GM19099 (cell line): ENCODE data around the gene SH3BGRL3.

ENCODE experiments used
- POLR2A ChIP-seq: IDR thresholded peaks from 3 replicates; pipeline ENCODE4 v1.6.1; 2011; ENCODE audit warnings: low read depth; ENCODE audit not compliant: insufficient read length; ENCODE audit errors: extremely low read depth

SH3BGRL3 gene

DNA sequence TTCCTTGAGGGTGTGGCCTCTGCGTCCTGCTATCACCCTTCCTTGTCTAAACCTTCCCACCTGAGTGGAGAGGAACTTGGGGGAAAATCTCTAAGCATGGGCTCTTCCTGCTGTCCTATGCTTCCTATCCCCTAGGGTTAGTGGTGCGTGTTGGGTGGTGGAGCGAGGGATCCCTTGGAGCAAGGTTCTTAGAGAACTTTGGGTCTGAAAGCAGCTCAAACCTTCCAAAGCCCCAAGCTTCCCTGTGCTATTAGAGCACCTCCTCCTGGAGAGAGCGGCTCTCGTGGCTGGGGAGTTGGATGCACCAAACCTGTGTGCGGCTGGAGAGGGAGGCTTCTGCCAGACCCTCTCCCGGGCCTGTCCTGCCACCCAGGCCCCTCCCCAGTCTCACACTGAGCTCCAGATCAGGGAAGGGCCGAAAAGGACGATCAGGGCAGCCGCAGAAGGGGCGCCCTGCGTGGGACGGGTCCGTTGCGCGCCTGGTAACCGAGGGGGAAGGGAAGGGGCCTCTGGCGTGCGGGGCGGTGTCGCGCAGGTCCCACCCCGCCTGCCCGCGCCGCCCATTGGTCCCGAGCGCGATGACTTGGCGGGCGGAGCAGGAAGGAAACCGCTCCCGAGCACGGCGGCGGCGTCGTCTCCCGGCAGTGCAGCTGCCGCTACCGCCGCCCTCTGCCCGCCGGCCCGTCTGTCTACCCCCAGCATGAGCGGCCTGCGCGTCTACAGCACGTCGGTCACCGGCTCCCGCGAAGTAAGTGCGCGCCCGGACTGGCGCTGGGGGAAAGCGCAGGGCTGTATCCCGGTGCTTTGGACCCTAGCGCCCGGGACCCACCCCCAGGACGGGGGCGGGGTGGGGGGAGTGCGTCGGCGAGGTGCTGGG is at the start of gene SH3BGRL3:
TSS of gene SH3BGRL3 (plus strand) at position 631 of the 877 bp plus-strand sequence. CDS start at position 701, 70 bp downstream.
- peak; percentile 91 for TF ChIP-seq POLR2A

GRCh38 chr1:26233903-26234643 is 45.8 kb upstream of the SH3BGRL3 start, which contains the start of gene CEP85:
CEP85 (plus strand) TSS chr1:26234200; CDS start chr1:26239784, 5,584 bp downstream.
- peak; percentile 93 for TF ChIP-seq POLR2A

DNA sequence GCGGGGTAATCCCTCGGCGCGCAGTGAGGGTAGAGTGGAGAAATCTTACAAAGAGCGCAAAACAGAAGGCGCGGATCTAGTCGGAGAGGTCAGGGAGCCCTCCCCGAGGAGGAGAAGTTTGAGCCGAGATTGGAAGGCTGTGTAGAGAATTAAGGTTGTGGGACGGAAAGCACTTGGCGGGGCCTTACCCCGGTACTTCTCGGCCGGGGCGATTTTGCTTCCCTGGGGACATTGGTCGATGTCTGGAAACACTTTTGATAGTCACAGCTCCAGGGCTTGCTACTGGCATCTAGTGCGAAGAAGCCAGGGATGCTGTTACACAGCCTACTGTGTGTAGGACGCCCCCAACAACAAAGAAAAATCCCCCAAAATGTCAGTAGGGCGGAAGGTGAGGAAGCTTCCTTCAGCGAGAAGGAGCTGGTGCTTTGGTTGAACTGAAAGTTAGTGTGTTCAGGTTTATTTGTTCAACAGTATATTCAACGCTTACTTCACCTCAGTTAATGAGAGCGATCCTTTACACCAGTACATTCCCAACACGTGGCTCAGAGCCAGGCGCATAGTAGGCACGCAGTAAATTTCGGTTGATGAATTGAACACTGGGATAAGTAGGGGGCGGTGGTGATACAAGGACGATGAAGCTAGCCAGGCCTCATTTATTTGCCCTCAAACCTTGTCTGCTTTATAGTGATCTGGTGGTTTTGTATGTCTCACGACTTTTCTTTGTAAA is 45.1 kb upstream of the SH3BGRL3 start:
- TF ChIP-seq POLR2A = no peak

- TF ChIP-seq POLR2A = no peak
Observed at GRCh38 chr1:26237230-26237966, 42.5 kb upstream of the SH3BGRL3 start.

DNA sequence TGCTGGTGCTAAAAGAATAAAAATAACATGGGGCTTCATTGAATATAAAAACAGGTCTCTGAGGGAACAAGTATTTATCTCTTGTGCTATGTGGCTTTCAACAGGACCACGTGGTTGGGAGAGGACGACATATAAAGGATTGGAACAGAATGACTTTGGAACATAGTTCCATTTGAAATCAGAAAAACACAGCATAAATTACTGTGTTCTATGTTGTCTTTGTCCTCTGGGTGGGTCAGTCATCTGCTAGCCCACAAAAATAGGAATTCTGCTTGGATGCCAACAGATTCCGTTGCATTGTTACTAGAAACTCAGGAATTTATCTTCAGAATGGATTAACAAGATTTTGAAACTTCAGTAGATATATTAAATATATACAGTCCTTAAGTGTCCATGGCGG is 40.0 kb upstream of the SH3BGRL3 start:
- TF ChIP-seq POLR2A = no peak

DNA sequence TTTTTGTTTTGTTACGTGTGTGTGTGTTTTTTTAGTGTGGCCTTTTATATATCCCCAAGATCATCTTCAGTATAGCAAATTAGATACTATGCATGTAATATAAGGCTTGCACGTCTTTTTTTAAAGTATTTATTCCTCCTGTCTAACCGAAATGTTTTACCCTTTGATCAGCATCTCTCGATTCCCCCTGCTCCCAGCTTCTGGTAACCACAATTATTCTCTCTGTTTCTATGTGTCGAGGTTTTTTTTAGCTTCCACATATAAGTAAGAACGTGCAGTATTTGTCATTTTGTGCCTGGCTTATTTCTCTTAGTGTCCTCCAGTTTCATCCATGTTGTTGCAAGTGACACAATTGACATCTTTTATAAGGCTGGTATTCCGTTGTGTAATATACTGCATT is 27.2 kb upstream of the SH3BGRL3 start:
- TF ChIP-seq POLR2A = no peak

- no peak for TF ChIP-seq POLR2A
Observed at GRCh38 chr1:26254404-26254803, 25.5 kb upstream of the SH3BGRL3 start.

DNA sequence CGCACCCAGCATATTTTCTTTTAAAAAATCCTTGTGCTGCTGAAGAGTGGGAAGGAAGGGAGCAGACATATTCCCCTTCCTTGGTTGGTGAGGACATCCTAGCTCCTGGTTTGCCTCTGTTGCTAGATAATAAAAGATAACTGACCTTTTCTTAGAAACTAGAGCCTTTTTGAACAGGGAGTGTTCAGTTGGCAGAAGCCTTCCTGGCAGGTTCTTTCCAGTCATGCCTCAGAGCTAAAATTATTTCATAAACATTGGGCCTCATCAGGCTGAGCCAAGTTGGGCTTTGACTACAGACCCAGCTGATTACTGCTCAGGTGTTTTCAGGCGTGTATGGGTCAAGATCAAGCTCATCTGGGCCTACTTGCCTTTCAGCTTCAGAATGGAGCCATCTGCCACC is 22.7 kb upstream of the SH3BGRL3 start:
- TF ChIP-seq POLR2A = no peak

DNA sequence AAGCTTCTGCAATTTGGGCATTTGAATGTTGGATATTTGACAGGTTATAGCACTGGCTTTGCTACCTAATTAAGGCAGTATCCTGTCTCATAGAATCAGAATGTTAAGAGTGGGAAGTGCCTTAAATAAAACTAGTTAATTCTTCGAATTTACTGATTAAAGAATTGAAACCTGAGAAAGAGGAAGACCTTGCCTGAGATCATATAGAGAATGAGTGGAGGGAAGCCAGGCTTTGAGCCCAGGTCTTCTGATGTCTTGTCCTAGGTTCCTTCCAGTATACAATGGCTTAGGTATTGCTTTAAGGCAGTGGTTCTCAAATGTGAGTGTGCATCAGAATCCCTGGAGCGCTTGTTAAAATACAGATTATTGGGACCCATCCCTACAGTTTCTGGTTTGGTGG is 20.9 kb upstream of the SH3BGRL3 start:
- no peak for TF ChIP-seq POLR2A

GRCh38 chr1:26259578-26259977 is 20.3 kb upstream of the SH3BGRL3 start:
- TF ChIP-seq POLR2A = no peak

DNA sequence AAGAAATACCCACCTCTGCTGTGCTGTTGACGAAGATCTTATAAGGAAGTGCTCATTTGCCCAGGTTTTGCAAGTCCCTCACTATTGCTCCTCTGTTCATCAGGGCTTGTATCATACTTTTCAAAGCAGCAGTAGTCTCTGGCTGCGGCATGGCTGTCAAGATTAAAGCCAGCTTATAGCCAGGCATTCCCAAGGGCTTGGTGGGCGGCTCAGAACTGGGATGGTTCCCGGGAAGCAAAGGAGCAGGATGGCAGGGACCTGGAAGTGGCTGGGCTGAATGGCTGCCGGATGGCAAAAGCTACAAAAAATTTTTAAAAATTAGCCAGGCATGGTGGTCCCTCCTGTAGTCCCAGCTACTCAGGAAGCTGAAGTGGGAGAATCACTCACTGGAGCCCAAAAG is 16.7 kb upstream of the SH3BGRL3 start:
- TF ChIP-seq POLR2A = no peak

DNA sequence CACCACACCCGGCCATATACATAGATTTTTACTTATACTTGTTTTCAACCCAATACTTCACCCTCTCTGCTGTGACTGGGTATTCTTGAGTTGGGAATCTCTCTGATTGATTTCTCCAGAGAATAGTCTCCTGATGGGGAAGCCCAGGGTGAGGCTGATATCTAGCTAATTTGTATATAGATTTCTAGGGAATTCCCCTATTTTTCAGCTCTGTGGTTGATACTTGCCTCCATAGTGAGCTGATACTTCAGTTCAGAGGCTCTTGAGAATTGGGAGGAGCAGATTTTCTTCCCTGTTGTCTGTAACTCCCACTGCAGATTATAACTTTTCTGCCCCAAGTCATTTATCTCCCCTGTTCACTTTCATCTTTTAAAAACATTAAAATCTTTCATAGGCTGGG is 14.5 kb upstream of the SH3BGRL3 start:
- TF ChIP-seq POLR2A = no peak

GRCh38 chr1:26268290-26269197 is 11.3 kb upstream of the SH3BGRL3 start:
- no peak for TF ChIP-seq POLR2A

GRCh38 chr1:26269198-26269550 is 10.7 kb upstream of the SH3BGRL3 start:
- no peak for TF ChIP-seq POLR2A
